A549 (cell line): Measurements from ENCODE around the gene PCSK5.

Source experiments
- MYC ChIP-seq: IDR thresholded peaks from 2 replicates; pipeline ENCODE4 v1.6.1; 2012; ENCODE audit warnings: mild to moderate bottlenecking, inconsistent platforms, low read length, improper control_type of control experiment, borderline replicate concordance
- NR3C1 ChIP-seq: fragments of >200 bp; sonication (Bioruptor Twin); formaldehyde crosslinking; IDR thresholded peaks from 3 replicates; pipeline ENCODE4 v1.6.1; 2017
- TF ChIP-seq, protein P1 (sequence below): fragments of >200 bp; sonication (Bioruptor Twin); formaldehyde crosslinking; IDR thresholded peaks from 3 replicates; pipeline ENCODE4 v1.5.1; 2016
- TF ChIP-seq, protein P2 (sequence below): IDR thresholded peaks from 2 replicates; pipeline ENCODE4 v1.6.1; 2012
- TF ChIP-seq, protein P3 (sequence below): IDR thresholded peaks from 2 replicates; pipeline ENCODE4 v1.6.1; 2012; ENCODE audit warnings: low read depth, borderline replicate concordance

DNA sequence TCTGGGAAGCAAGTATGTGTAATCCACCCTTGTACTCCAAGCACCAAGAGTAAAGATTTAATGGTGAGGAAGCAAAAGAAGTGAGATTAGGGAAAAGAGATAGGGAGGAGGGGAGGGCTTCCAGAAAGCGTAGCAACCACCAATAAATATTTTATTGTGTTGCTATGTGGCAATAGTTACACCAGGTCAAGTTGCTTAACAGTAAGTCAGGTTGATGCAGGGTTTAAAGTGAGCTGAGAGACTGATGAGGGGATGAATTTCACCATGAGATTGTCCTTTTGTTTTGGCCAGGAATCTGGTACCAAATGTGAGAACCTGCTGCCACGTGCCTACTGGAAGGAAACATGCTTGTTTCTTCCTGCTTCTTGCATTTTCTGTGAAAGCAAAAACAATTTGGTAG, 62.7 kb downstream of the PCSK5 start:
- TF ChIP-seq, protein P1, sequence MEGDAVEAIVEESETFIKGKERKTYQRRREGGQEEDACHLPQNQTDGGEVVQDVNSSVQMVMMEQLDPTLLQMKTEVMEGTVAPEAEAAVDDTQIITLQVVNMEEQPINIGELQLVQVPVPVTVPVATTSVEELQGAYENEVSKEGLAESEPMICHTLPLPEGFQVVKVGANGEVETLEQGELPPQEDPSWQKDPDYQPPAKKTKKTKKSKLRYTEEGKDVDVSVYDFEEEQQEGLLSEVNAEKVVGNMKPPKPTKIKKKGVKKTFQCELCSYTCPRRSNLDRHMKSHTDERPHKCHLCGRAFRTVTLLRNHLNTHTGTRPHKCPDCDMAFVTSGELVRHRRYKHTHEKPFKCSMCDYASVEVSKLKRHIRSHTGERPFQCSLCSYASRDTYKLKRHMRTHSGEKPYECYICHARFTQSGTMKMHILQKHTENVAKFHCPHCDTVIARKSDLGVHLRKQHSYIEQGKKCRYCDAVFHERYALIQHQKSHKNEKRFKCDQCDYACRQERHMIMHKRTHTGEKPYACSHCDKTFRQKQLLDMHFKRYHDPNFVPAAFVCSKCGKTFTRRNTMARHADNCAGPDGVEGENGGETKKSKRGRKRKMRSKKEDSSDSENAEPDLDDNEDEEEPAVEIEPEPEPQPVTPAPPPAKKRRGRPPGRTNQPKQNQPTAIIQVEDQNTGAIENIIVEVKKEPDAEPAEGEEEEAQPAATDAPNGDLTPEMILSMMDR, result no peak
- TF ChIP-seq, protein P2, sequence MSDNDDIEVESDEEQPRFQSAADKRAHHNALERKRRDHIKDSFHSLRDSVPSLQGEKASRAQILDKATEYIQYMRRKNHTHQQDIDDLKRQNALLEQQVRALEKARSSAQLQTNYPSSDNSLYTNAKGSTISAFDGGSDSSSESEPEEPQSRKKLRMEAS, result no peak
- no peak for TF ChIP-seq MYC
- TF ChIP-seq NR3C1, result no peak
- TF ChIP-seq, protein P3, sequence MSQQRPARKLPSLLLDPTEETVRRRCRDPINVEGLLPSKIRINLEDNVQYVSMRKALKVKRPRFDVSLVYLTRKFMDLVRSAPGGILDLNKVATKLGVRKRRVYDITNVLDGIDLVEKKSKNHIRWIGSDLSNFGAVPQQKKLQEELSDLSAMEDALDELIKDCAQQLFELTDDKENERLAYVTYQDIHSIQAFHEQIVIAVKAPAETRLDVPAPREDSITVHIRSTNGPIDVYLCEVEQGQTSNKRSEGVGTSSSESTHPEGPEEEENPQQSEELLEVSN, result no peak
